Activated naive CD8-positive, alpha-beta T cell (primary cell): ENCODE data around the gene UBAC1.
"Not testable (repeated sequence)": the region's sequence is repeated elsewhere in the genome, so short reads cannot be mapped to it uniquely, and the experiment has no call there.

ENCODE experiments used
- H3K27ac Mint-ChIP-seq: one replicate; pipeline ENCODE4 v1.8.0; 2021; ENCODE audit warnings: mixed read lengths
- H3K27me3 Mint-ChIP-seq: one replicate; pipeline ENCODE4 v1.8.0; 2021; ENCODE audit warnings: mixed read lengths
- H3K36me3 Mint-ChIP-seq: one replicate; pipeline ENCODE4 v1.8.0; 2021; ENCODE audit warnings: mixed read lengths
- H3K4me1 Mint-ChIP-seq: one replicate; pipeline ENCODE4 v1.8.0; 2021; ENCODE audit warnings: low read depth, mixed read lengths
- H3K4me3 Mint-ChIP-seq: one replicate; pipeline ENCODE4 v1.8.0; 2021; ENCODE audit warnings: mild to moderate bottlenecking, mixed read lengths
- H3K9me3 Mint-ChIP-seq: one replicate; pipeline ENCODE4 v1.8.0; 2021; ENCODE audit warnings: low read depth, mixed read lengths

The UBAC1 gene

DNA sequence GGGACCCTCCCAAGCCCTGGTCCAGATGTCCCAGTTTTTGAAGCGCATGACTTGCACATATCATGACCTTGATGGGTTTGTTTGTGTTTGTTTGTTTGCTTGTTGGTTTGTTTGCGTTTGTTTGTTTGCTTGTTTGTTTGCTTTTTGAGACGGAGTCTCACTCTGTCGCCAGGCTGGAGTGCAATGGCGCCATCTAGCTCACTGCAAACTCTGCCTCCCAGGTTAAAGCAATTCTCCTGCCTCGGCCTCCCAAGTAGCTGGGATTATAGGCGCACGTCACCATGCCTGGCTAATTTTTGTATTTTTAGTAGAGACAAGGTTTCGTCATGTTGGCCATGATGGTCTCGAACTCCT is 13.0 kb upstream of the UBAC1 start:
- Mint-ChIP-seq H3K27ac (no peak overlapping the region), H3K36me3 (no peaks in the 10 kb centered on the region), H3K9me3 (no peaks in the 10 kb centered on the region), H3K4me1 (peaks cover 9% of the 10 kb centered on the region), H3K4me3 (no peak overlapping the region), H3K27me3 (no peaks in the 10 kb centered on the region)

DNA sequence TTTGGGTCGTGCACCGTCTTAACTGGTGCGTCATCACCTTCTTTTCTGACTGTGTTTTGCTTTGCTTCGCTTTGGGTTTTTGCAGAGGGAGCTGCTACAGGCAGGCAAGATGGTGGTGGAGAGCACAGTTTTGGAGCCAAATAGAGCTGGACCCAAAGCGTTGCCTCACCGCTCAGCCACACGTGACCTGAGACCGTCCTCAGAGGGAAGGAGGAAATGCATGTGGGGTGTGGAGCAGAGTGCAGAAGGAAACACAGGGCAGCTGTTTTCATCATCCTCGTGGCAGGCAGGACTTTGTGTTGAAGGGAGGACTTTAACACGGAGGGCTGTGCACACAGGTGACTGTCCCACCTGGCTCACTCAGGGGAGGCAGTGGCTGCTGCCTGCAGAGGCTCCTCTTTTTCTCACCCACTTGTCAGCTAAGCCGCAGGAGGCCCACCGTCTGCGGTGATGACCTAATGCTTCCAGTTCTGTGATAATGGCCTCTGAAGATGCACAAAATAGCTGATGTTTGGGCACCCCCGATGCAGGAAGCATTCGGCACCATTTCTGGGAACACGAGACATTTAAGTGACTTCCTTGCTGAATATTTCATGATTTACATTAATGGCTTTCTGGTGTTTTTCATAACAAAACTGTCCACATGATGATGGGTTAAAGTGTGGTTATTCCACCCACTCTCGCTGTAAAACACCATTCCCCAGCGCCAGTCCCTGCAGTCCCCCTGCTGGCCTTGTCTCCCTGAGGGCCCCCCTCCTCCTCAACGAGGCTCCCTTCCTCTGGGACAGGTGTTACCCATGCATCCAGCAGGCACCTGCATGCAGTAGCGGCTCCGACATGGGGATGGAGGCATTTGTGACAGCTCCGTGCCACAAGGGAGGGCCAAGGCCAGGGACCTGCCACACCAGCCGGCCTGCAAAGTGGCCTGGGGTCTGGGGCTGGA is 12.4 kb upstream of the UBAC1 start:
- no peaks in the 10 kb centered on the region for H3K9me3 Mint-ChIP-seq
- no peak overlapping the region for H3K4me3 Mint-ChIP-seq
- no peak overlapping the region for H3K27ac Mint-ChIP-seq
- no peaks in the 10 kb centered on the region for H3K36me3 Mint-ChIP-seq
- H3K27me3 Mint-ChIP-seq = no peaks in the 10 kb centered on the region
- peaks cover 3% of the 10 kb centered on the region for H3K4me1 Mint-ChIP-seq

DNA sequence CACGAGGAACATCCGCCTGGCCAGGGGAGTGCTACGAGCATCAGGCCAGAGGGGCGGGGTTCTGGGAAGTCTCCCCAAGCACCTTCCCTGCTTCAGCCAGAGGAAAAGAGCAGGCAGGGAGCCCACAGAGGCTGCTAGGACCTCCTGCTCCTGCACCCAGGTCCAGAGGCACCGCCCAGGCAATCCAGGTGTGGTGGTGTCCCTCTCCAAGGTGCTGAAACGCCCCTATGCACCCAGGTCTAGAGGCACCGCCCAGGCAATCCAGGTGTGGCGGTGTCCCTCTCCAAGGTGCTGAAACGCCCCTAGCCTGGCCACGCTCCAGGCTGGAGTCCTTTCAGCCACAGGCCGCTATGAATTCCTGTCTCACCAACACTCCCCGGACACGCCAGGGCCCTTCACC is 10.7 kb upstream of the UBAC1 start:
- Mint-ChIP-seq H3K27ac (no peak overlapping the region), H3K9me3 (no peaks in the 10 kb centered on the region), H3K4me3 (no peak overlapping the region), H3K36me3 (no peaks in the 10 kb centered on the region), H3K27me3 (peaks cover 2% of the 10 kb centered on the region), H3K4me1 (peaks cover 9% of the 10 kb centered on the region)

DNA sequence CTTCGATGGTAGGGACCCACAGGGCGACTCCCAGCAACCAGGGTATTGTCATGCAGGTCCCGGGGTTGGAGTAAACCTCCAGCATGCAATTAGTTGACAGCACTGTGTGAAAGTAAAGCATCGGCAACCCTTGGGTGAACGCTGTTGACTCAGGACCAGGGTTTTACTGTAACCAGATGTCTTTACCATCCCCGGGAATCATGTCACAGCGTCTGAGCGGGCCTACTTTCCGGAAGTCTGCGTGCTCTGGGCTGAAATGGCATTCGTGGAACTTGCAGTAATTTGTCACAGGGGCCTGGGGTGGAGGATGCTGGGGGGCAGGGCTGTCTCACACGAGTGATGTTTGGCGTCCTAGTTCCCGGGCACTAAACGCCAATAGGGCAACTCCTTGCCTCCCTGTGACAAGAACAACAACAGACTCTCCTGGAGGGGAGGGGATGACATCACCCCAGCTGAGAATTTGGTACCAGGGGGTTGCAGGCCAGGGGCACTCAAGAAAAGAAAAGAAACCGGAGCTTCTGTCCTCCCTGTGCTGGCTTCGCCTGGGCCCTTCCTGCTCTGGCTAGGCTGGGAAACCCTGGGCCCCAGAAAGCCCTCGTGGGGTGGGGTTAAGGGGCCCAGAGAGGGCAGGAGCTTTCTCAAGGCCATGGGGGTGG is 10.1 kb upstream of the UBAC1 start:
- Mint-ChIP-seq H3K9me3 (no peaks in the 10 kb centered on the region), H3K4me1 (peaks cover 9% of the 10 kb centered on the region), H3K4me3 (no peak overlapping the region), H3K36me3 (no peaks in the 10 kb centered on the region), H3K27ac (no peak overlapping the region), H3K27me3 (peaks cover 2% of the 10 kb centered on the region)

DNA sequence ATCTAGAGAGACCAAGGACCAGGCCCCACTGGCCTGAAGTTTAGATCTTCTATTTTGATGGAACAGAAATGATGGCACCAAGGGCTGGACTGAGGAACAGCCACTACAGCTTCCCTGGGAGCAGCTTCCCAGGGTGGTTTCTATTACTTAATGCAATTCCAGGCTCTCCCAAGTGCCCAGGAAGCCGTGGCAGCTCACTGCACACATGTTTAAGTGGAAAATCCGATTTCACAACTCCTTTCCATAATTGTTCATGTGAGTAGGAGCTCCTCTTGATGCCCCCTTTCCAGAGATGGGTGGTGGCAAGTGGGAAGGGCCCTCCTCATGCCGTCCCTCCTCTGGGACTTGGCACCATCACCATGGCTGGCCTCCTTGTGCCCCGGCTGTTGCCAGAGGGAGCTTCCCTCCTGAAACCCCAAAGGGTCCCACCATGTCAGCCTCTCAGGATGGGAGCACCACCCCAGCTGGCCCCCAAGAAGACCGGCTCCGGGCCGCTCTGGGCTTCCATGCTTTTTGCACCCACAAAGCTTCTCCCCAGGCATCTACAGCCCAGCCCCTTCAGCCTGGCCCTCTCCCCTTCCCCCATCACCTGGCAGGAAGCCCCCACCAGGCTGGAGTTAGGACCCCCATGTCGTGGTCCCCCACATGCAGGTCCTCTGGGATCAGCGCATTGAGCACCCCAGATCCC is 9.1 kb upstream of the UBAC1 start:
- Mint-ChIP-seq H3K27me3 (peaks cover 2% of the 10 kb centered on the region), H3K27ac (no peak overlapping the region), H3K9me3 (no peaks in the 10 kb centered on the region), H3K36me3 (no peaks in the 10 kb centered on the region), H3K4me1 (peaks cover 9% of the 10 kb centered on the region), H3K4me3 (no peak overlapping the region)

DNA sequence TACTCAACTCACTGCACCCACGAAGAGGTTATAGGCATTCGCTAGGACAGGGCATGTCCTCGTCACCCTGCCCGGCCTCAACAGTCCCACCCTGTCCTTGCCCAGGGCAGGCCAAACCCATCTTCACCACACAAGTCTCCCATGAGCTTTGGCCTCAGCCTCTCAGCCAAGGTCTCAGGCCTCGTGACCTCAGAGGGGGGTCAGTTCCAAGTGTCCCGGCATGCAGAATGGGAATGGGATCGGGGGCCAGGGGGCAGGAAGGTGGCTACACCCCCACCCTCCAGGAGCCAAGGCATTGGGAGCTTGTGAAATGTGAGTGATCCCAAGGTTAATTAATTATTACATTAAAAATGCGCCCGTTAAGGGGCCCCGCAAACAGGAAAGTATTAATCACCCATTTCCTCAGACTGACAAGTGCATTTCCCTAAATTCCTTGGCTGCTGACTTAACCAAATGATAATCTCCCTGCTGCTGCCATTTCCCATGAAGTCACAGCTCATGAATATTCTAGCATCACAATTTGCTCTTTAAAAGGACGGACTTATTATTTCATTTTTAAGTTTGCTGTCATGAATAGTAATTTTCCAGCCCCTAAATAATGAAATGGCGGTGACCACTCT is 8.0 kb upstream of the UBAC1 start:
- Mint-ChIP-seq H3K4me1 (peaks cover 9% of the 10 kb centered on the region), H3K27me3 (peaks cover 2% of the 10 kb centered on the region), H3K4me3 (no peak overlapping the region), H3K36me3 (no peaks in the 10 kb centered on the region), H3K9me3 (no peaks in the 10 kb centered on the region), H3K27ac (no peak overlapping the region)

DNA sequence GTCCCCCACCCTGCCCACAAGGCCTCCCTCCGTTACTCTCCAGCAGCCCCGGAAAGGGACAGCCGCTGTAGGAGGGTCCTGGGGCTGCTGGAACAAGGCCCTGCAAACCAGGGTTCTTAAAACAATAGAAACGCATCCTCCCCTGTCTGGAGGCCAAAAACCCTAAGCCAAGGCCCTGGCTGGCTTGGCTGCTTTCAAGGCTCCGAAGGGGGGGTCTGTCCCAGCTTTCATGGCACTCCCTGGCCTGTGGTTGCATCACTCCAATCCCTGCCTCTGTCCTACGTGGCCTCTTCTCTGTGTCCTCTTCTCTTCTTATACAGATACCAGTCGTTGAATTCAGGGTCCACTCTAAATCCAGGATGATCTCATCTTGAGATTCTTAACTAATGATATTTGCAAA is 7.4 kb upstream of the UBAC1 start:
- no peak overlapping the region for H3K27ac Mint-ChIP-seq
- H3K9me3 Mint-ChIP-seq = no peaks in the 10 kb centered on the region
- H3K4me3 Mint-ChIP-seq = no peak overlapping the region
- H3K36me3 Mint-ChIP-seq = no peaks in the 10 kb centered on the region
- H3K4me1 Mint-ChIP-seq = peaks cover 7% of the 10 kb centered on the region
- H3K27me3 Mint-ChIP-seq = peaks cover 2% of the 10 kb centered on the region

DNA sequence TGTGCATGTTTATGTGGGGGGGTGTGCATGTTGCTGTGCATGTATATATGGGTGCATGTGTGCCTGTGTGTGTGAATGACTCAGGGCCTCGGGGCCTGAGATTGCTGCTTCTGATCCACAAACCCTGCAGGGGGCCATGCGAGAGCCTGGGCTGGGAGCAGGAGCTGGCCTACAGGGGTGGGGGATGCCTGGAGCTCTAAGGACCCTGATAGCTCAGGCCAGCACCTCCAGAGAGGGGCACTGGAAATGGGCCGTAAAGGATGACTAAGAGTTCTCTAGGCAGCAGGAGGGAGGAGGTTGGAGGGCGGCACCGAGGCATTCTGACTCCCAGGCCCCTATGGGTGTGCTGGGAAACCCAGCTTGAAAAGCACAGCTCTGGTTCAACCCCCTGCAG is 6.9 kb upstream of the UBAC1 start:
- Mint-ChIP-seq H3K27ac (no peak overlapping the region), H3K27me3 (peaks cover 2% of the 10 kb centered on the region), H3K36me3 (no peaks in the 10 kb centered on the region), H3K9me3 (no peaks in the 10 kb centered on the region), H3K4me1 (peaks cover 6% of the 10 kb centered on the region), H3K4me3 (no peak overlapping the region)

DNA sequence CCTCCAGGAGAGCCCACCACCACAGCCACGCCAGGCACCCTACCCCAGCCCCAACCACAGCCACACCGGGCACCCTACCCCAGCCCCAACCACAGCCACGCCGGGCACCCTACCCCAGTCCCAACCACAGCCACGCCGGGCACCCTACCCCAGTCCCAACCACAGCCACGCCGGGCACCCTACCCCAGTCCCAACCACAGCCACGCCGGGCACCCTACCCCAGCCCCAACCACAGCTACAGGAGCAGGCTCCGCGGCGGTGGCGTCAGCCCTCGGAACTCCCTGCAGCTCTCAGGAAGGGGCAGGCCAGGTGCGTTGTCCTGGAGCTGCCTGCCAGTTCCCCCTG is 5.7 kb upstream of the UBAC1 start:
- H3K4me3 Mint-ChIP-seq, H3K27ac Mint-ChIP-seq, H3K36me3 Mint-ChIP-seq, H3K9me3 Mint-ChIP-seq, H3K27me3 Mint-ChIP-seq: not testable (repeated sequence)
- H3K4me1 Mint-ChIP-seq = peaks cover 14% of the 10 kb centered on the region

DNA sequence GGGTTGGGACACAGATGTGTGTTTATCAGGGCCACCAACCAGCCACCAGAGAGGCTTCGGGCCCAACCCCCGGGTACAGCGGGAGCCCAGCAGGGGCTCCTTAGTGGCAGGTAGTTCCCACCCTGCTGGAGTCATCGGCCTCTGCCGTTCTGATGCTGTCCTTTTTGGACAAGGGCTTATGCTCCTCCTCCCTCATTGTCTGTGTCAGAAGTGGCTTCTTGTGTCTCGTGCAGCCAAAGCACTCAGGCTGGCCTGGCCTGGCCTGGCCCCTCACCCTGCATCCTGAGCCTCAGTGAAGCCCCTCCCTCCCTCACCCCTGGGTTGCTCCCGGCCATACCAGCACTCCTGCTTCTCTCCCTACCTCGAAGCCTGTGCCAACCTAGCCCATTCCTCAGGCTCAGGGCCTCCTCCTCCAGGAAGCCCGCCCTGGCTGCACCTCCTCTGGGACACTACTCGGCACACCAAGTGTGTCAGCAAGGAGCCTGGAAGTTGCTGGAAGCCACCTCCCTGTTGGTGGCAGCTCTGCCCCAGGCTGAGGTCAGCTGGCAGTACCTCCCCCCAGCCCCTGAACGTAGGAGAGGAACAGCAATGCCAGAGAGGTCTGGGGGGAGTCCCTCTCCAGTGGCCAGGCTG is 4.1 kb upstream of the UBAC1 start:
- Mint-ChIP-seq H3K9me3 (no peaks in the 10 kb centered on the region), H3K36me3 (no peaks in the 10 kb centered on the region), H3K4me1 (peaks cover 19% of the 10 kb centered on the region), H3K27ac (no peak overlapping the region), H3K27me3 (peaks cover 2% of the 10 kb centered on the region), H3K4me3 (no peak overlapping the region)

DNA sequence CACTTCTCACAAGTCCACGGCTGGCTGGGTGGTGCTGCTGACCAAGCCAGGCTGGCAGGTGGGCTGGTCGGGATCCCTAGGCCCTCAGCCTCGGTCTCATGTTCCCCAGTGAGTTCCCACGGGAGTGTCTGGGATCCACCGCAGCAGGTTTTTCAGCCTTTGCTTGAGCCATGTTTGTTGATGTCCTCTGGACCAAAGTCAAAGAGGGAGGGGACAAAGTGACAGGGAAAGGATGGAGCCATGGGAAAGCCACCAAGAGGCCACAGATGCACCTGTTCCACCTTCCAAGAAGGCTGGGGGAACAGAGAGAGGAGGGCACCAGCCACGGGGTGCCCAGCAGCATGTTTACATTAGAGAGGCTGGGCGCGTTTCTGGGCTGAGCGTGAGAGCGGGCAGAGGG is 2.8 kb upstream of the UBAC1 start:
- peaks cover 2% of the 10 kb centered on the region for H3K27me3 Mint-ChIP-seq
- no peak overlapping the region for H3K4me3 Mint-ChIP-seq
- H3K4me1 Mint-ChIP-seq = peaks cover 28% of the 10 kb centered on the region
- H3K36me3 Mint-ChIP-seq = no peaks in the 10 kb centered on the region
- H3K27ac Mint-ChIP-seq = no peak overlapping the region
- no peaks in the 10 kb centered on the region for H3K9me3 Mint-ChIP-seq

DNA sequence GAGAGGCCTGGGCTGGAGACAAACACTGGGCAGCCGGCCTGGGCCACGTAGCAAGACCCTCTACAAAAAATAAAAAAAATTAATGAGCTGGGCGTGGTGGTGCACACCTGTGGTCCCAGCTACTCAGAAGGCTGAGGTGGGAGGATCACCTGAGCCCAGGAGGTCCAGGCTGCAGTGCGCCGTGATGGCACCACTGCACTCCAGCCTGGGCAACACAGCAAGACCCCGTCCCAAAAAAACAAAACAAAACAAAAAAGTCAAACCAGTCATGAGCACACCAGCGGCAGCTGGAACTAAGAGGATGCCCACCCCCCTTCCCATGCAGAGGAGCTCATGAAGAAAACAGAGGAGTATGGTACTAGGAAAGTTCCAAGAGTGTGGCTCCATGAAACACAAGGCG is 2.2 kb upstream of the UBAC1 start:
- Mint-ChIP-seq H3K27ac (no peak overlapping the region), H3K4me1 (peaks cover 34% of the 10 kb centered on the region), H3K27me3 (peaks cover 2% of the 10 kb centered on the region), H3K4me3 (no peak overlapping the region), H3K36me3 (no peaks in the 10 kb centered on the region), H3K9me3 (no peaks in the 10 kb centered on the region)

DNA sequence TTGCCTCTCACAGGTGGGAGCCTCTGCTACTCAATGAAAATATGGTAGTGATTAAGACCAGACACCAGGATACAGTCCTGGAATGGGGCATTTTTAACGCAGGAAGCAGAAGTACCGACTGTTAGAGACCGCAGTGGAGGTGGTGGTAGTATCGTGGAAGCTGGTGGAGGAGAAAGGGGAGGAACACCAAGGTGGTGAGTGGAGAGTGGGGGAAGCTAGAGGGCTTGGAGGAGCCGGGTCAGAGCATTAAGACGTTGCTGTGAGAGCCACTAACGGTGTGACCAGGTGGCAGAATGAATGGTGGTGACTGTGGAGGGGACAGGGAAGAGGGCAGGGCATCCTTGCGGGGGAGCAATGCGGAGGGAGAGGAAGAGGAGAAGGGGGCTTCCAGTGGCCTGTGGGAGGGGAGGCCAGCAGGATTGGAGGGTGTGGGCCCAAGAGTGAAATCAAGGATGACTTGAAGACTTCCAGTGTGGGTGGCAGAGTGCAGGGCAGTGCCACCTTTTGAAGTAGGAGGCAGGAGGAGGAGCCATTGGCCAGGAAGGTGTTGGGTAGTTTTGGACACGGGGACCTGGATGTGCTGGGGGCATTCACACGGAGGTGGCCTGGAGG is 1.6 kb upstream of the UBAC1 start:
- H3K36me3 Mint-ChIP-seq = no peaks in the 10 kb centered on the region
- H3K4me3 Mint-ChIP-seq = peak overlapping the region; percentile 82
- H3K27ac Mint-ChIP-seq = no peak overlapping the region
- H3K4me1 Mint-ChIP-seq = peaks cover 35% of the 10 kb centered on the region
- no peaks in the 10 kb centered on the region for H3K9me3 Mint-ChIP-seq
- H3K27me3 Mint-ChIP-seq = peaks cover 2% of the 10 kb centered on the region

DNA sequence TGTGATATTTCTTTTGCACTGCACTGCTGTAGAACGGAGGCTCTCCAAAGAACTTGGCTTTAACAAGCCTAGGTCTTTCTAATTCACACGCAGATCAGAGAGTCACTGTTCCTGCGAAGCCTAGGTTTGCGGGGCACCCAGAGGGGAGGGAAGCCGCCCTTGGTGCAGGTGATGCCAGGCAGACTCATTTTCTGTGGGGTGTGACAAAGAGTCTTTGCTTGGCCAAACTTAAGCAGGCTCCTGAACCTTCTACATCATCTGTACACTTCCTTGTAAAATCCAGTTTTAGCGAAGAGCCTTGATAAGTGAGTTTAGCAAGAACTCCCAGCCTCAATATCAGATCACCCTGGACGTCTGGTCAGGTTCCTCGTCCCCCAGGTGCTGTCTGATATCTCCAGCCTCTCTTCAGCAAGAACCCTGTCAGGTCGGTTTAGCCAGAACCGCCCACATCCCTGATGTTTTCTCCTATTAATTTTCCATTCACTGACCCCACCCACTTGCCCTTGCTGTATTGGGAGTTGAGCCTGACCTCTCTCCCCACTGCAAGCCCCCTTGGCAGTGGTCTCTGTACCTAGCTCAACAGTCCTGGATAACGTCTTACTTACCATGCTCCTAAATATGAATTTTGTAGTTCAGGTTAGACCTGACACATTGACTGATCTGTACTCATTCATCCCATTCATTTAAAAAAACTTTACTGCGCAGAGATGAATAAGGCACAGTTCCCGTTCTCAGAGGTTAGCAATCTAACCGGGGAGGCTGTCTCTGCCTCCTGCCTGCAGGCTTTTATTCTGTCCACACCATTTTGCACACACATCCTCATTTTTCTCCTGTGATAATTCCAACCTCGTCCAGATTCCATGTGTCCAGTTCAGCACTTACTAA is 880 bp upstream of the UBAC1 start:
- Mint-ChIP-seq H3K9me3 (no peaks in the 10 kb centered on the region), H3K4me1 (peaks cover 30% of the 10 kb centered on the region), H3K36me3 (no peaks in the 10 kb centered on the region), H3K27ac (peak overlapping the region; percentile 92), H3K27me3 (no peaks in the 10 kb centered on the region), H3K4me3 (peak overlapping the region; percentile 82)
